A549 (cell line): ENCODE measurements around the gene DNHD1. TPM values are rescaled to one million over a fixed set of nuclear protein-coding genes. Genes with fewer than 3 reads are reported as not detected.

ENCODE experiments used
- ATAC-seq, 2 experiments: fragments of 200-7000 bp in 1 of 2; fragments of >200 bp in 1 of 2; cut with Nextera tagmentation in 1 of 2; cut with Tn5 transposase in 1 of 2; 3 replicates each; pipeline versions ENCODE4 v1.8.0 to v1.9.1; 2018 to 2020; ENCODE audit warnings: mild to moderate bottlenecking in 1 of 2, moderate library complexity in 1 of 2
- CTCF ChIA-PET: fragments of 300-600 bp; sonication (Branson Sonifier 250); formaldehyde crosslinking; extraction: SDS; loops from one replicate; lab custom pipeline; 2021; ENCODE audit warnings: antibody characterized with exemption, inconsistent platforms; lab: Yijun Ruan, JAX
- POLR2A ChIA-PET: fragments of 350-600 bp; formaldehyde crosslinking; extraction: SDS; loops from one replicate; lab custom pipeline; 2021; ENCODE audit warnings: antibody characterized with exemption, inconsistent platforms; lab: Yijun Ruan, JAX
- DNase-seq, 2 experiments: peaks; one replicate each; pipeline versions ENCODE4 v3.0.0 to v3.0.0-alpha.2; 2011 to 2016; ENCODE audit warnings: low read depth in 1 of 2, low spot score in 1 of 2
- FAIRE-seq: peaks from 2 replicates; lab custom pipeline; 2011; peaks lifted over from hg19 to GRCh38; lab: Jason Lieb, UNC
- H3K27ac ChIP-seq, 2 experiments: fragments of >200 bp; sonication (Bioruptor Twin); formaldehyde crosslinking; 3 replicates each; pipeline ENCODE4 v1.5.1; 2016 to 2017
- H3K4me1 ChIP-seq: fragments of >200 bp; sonication (Bioruptor Twin); formaldehyde crosslinking; 3 replicates; pipeline ENCODE4 v1.6.1; 2016
- H3K4me2 ChIP-seq: fragments of >200 bp; sonication (Bioruptor Twin); formaldehyde crosslinking; 3 replicates; pipeline ENCODE4 v1.6.1; 2016
- H3K4me3 ChIP-seq: fragments of >200 bp; sonication (Bioruptor Twin); formaldehyde crosslinking; 3 replicates; pipeline ENCODE4 v1.5.1; 2016
- H3K9me3 ChIP-seq: fragments of >200 bp; sonication (Bioruptor Twin); formaldehyde crosslinking; 3 replicates; pipeline ENCODE4 v1.6.1; 2016
- BHLHE40 ChIP-seq: IDR thresholded peaks from 2 replicates; pipeline ENCODE4 v1.6.1; 2012; ENCODE audit warnings: low read depth, low read length, inconsistent platforms
- CEBPB ChIP-seq, 2 experiments: fragments of >200 bp in 1 of 2; sonication (Bioruptor Twin) in 1 of 2; formaldehyde crosslinking in 1 of 2; IDR thresholded peaks; 2 replicates each; pipeline ENCODE4 v1.6.1; 2012 to 2016
- CHD4 ChIP-seq: fragments of 200-600 bp; sonication (generic); IDR thresholded peaks from 2 replicates; pipeline ENCODE4 v1.6.1; 2016; ENCODE audit warnings: antibody characterized with exemption, mild to moderate bottlenecking, borderline replicate concordance
- EHMT2 ChIP-seq: fragments of 200-600 bp; sonication (generic); IDR thresholded peaks from 2 replicates; pipeline ENCODE4 v1.6.1; 2016; ENCODE audit warnings: antibody characterized with exemption, low read depth, mild to moderate bottlenecking, moderate library complexity
- ESRRA ChIP-seq: fragments of 150-350 bp; IDR thresholded peaks from 2 replicates; pipeline ENCODE4 v1.6.1; 2014; ENCODE audit warnings: mild to moderate bottlenecking, low read length, borderline replicate concordance
- HDAC2 ChIP-seq: fragments of 200-600 bp; sonication (generic); IDR thresholded peaks from 2 replicates; pipeline ENCODE4 v1.6.1; 2016
- HEYL ChIP-seq: fragments of 250-450 bp; sonication (Bioruptor Pico); IDR thresholded peaks from 2 replicates; pipeline ENCODE4 v1.8.0; 2021; ENCODE audit warnings: mild to moderate bottlenecking, moderate library complexity
- POLR2A ChIP-seq: IDR thresholded peaks from 2 replicates; pipeline ENCODE4 v1.6.1; 2012; ENCODE audit warnings: mild to moderate bottlenecking, low read length
- RAD21 ChIP-seq, 2 experiments: fragments of >200 bp in 1 of 2; sonication (Bioruptor Twin) in 1 of 2; formaldehyde crosslinking in 1 of 2; IDR thresholded peaks in 1 of 2; conservative IDR thresholded peaks in 1 of 2; 2 replicates in 1 of 2; 3 replicates in 1 of 2; pipeline ENCODE4 v1.6.1; 2012 to 2018; ENCODE audit warnings: inconsistent platforms in 1 of 2
- RCOR1 ChIP-seq: fragments of 150-350 bp; IDR thresholded peaks from 2 replicates; pipeline ENCODE4 v1.6.1; 2014; ENCODE audit warnings: antibody characterized with exemption, low read length, low read depth
- RFX5 ChIP-seq: fragments of 450-650 bp; IDR thresholded peaks from 2 replicates; pipeline ENCODE4 v1.7.1; 2014; ENCODE audit warnings: antibody characterized with exemption, mild to moderate bottlenecking, moderate library complexity
- RNF2 ChIP-seq: fragments of 200-600 bp; sonication (generic); IDR thresholded peaks from 2 replicates; pipeline ENCODE4 v1.6.1; 2016; ENCODE audit warnings: low read depth, mild to moderate bottlenecking, antibody characterized with exemption, moderate library complexity, borderline replicate concordance
- TFCP2L1 ChIP-seq: fragments of 250-450 bp; sonication (Bioruptor Pico); IDR thresholded peaks from 2 replicates; pipeline ENCODE4 v1.5.0; 2021; ENCODE audit warnings: mild to moderate bottlenecking
- ZFP36 ChIP-seq: fragments of 450-650 bp; IDR thresholded peaks from 2 replicates; pipeline ENCODE4 v1.6.1; 2014; ENCODE audit warnings: borderline replicate concordance; ENCODE audit not compliant: partially characterized antibody
- ZNF302 ChIP-seq: fragments of 250-450 bp; sonication (Bioruptor Pico); IDR thresholded peaks from 2 replicates; pipeline ENCODE4 v1.9.0; 2021; ENCODE audit warnings: inconsistent platforms, mild to moderate bottlenecking, moderate library complexity
- ZSCAN20 ChIP-seq: fragments of 250-450 bp; sonication (Bioruptor Pico); IDR thresholded peaks from 2 replicates; pipeline ENCODE4 v1.8.0; 2022; ENCODE audit warnings: mild to moderate bottlenecking, moderate library complexity
- WGBS: methylation state at CpG from one replicate; pipeline ENCODE4 v1.1.6; 2017; ENCODE audit errors: missing lambda C conversion rate; 5-methylcytosine and 5-hydroxymethylcytosine counted together
- polyA plus RNA-seq, 4 experiments: library from polyadenylated mRNA; depleted of rRNA in 3 of 4; stranded (reverse); fragments of >200 nt; fragmentation: RNase III in 1 of 4; extraction: RNeasy Plus Mini Kit Qiagen cat#74134 plus additional on column Dnase treatment in 1 of 4; gene quantifications; 2 replicates in 3 of 4; 3 replicates in 1 of 4; pipeline ENCODE4 v1.2.3, GENCODE V29; 2011 to 2017
- TF ChIP-seq, protein P1 (sequence below): fragments of 200-600 bp; sonication (generic); IDR thresholded peaks from 2 replicates; pipeline ENCODE4 v1.6.1; 2016; ENCODE audit warnings: antibody characterized with exemption, mild to moderate bottlenecking, moderate library complexity
- TF ChIP-seq, protein P2 (sequence below): IDR thresholded peaks from 2 replicates; pipeline ENCODE4 v1.6.1; 2012

DNHD1 gene
- polyA plus RNA-seq, 2 of the 4 experiments (the other 2 are of a cell fraction) = 6.8 to 8.6 TPM

DNA sequence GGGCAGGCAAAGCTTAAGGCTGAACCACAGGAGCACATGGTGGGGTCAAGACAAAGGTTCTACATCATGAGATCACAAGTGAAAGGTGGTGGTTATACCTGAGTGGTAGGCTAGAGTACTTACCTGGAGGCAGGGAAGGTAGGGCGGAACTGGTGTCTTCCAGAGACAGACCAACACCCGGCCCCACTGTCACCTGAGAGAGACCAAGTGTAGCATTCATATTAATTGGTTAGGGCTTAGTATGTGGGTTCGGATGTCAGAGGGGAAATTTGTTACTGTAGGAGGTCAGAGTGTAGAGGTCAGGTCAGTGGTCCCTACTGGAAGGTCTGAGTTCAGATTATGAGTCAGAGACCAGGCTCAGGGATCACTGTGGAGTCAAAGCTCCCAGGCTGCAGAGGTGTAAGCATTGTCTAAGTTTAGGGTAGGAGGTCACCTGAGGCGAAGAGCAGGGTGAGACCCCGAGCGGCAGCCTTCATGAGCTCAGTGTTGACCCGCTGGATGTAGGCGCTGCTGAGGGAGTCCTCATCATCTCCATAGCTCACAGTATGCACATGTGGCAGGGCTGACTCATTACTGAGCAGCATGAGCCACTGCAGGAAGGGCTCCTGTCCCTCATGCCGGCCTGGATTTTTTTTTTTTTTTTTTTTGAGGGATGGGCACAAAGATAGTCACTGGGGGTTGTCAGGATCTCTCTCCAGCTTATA, 119.0 kb downstream of the DNHD1 start:
- no peak overlapping the region for H3K27ac ChIP-seq
- ChIA-PET CTCF (interaction anchor here (0.9 to 1.5 kb wide), 3 partner anchors 11 to 237 kb away, joined by 3 to 6 read pairs (median 4); partner anchors contain the start of gene MRPL17), POLR2A (no interaction called here)
- no peak for ATAC-seq
- DNase-seq = no peak
- H3K4me1 ChIP-seq = peaks cover 18% of the 10 kb centered on the region
- no peak for FAIRE-seq
- TF ChIP-seq HDAC2 = no peak
- TF ChIP-seq, protein P1, sequence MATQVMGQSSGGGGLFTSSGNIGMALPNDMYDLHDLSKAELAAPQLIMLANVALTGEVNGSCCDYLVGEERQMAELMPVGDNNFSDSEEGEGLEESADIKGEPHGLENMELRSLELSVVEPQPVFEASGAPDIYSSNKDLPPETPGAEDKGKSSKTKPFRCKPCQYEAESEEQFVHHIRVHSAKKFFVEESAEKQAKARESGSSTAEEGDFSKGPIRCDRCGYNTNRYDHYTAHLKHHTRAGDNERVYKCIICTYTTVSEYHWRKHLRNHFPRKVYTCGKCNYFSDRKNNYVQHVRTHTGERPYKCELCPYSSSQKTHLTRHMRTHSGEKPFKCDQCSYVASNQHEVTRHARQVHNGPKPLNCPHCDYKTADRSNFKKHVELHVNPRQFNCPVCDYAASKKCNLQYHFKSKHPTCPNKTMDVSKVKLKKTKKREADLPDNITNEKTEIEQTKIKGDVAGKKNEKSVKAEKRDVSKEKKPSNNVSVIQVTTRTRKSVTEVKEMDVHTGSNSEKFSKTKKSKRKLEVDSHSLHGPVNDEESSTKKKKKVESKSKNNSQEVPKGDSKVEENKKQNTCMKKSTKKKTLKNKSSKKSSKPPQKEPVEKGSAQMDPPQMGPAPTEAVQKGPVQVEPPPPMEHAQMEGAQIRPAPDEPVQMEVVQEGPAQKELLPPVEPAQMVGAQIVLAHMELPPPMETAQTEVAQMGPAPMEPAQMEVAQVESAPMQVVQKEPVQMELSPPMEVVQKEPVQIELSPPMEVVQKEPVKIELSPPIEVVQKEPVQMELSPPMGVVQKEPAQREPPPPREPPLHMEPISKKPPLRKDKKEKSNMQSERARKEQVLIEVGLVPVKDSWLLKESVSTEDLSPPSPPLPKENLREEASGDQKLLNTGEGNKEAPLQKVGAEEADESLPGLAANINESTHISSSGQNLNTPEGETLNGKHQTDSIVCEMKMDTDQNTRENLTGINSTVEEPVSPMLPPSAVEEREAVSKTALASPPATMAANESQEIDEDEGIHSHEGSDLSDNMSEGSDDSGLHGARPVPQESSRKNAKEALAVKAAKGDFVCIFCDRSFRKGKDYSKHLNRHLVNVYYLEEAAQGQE = no peak
- no peak for TF ChIP-seq CEBPB (IDR thresholded peaks at IDR 0.05)
- TF ChIP-seq ZFP36 = no peak
- TF ChIP-seq, protein P2, sequence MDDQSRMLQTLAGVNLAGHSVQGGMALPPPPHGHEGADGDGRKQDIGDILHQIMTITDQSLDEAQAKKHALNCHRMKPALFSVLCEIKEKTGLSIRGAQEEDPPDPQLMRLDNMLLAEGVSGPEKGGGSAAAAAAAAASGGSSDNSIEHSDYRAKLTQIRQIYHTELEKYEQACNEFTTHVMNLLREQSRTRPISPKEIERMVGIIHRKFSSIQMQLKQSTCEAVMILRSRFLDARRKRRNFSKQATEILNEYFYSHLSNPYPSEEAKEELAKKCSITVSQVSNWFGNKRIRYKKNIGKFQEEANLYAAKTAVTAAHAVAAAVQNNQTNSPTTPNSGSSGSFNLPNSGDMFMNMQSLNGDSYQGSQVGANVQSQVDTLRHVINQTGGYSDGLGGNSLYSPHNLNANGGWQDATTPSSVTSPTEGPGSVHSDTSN = no peak
- TF ChIP-seq RAD21 (conservative IDR thresholded peaks at IDR 0.05 in 1 of 2, IDR thresholded peaks at IDR 0.05 in 1 of 2) = no peak
- no peak for TF ChIP-seq TFCP2L1 (CRISPR knock-in tag)
- TF ChIP-seq BHLHE40 = no peak
- no peak for TF ChIP-seq ZSCAN20 (CRISPR knock-in tag)
- no peak for TF ChIP-seq ZNF302 (CRISPR knock-in tag)
- TF ChIP-seq ESRRA = no peak
- TF ChIP-seq EHMT2 = no peak
- no peak for TF ChIP-seq RNF2
- TF ChIP-seq CHD4 = no peak
- no peak overlapping the region for H3K4me2 ChIP-seq
- H3K4me3 ChIP-seq = no peak overlapping the region
- 83% methylated on average over 9 of the region's 9 CpGs for WGBS
- no peaks in the 10 kb centered on the region for H3K9me3 ChIP-seq

DNA sequence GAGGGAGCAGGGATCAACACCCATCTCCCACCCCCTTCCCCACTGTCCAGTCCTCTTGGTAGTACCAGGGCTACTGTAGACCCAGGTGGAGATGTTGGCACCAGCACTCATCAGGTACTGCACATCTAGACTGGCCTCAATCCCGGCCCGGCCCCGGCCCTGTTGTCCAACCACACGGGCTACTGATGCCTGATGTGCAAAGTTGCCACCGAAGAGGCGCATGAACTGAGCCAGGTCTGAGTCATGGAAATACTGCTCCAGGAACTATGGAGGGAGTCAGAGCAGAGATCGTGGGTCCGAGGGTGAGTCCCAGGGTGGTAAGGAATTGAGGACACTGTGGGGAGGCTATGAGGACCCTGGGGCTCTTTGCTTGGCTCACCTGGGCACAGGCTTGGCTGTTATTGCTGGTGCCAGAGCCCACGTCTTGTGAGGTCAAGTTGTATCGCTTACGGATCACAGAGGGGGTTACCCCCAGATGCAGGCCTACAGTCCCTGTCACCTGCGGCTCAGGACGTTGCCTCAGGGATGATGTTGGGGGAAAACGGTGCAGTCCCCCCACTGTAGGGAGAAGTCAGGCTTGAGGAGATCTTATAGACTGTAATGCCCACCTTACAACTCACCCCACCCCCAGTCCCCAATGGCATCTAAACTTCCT, 119.6 kb downstream of the DNHD1 start:
- Histone ChIP-seq H3K4me2 (no peak overlapping the region), H3K4me1 (peaks cover 17% of the 10 kb centered on the region), H3K4me3 (no peak overlapping the region), H3K27ac (no peak overlapping the region), H3K9me3 (no peaks in the 10 kb centered on the region)
- TF ChIP-seq HDAC2 = no peak
- TF ChIP-seq RCOR1 = no peak
- TF ChIP-seq, protein P1 = no peak
- no peak for TF ChIP-seq HEYL
- TF ChIP-seq POLR2A = no peak
- no peak for TF ChIP-seq RFX5
- ChIA-PET CTCF (interaction anchor here (0.9 to 1.5 kb wide), 3 partner anchors 12 to 238 kb away, joined by 3 to 6 read pairs (median 4); partner anchors contain the start of gene MRPL17), POLR2A (no interaction called here)
- no peak for DNase-seq
- ATAC-seq = no peak
- 87% methylated on average over 10 of the region's 14 CpGs for WGBS
- FAIRE-seq = no peak
